Uterus (tissue), 4 donors: ENCODE results near the gene UBAP2. TPM values are rescaled to one million over a fixed set of nuclear protein-coding genes. Genes with fewer than 3 reads are reported as not detected.

Source experiments
- DNase-seq, 2 donors: peaks; one replicate each; pipeline ENCODE4 v3.0.0-alpha.2; 2019 to 2020
- H3K27ac ChIP-seq, 2 donors: fragments of 200-600 bp; sonication (generic); 1 replicate in 1 of 2; 2 replicates in 1 of 2; pipeline ENCODE4 v1.5.1; 2016 to 2018
- H3K27me3 ChIP-seq, 2 donors: fragments of 200-600 bp; sonication (generic); one replicate each; pipeline ENCODE4 v1.5.1; 2018 to 2019; ENCODE audit warnings: control low read depth in 1 of 2
- H3K36me3 ChIP-seq, 2 donors: fragments of 200-600 bp; sonication (generic); one replicate each; pipeline ENCODE4 v1.5.1; 2019; ENCODE audit warnings: control low read depth in 1 of 2
- H3K4me1 ChIP-seq, 2 donors: fragments of 200-600 bp; sonication (generic); one replicate each; pipeline ENCODE4 v1.5.1; 2018 to 2019; ENCODE audit warnings: control low read depth in 1 of 2
- H3K4me3 ChIP-seq, 2 donors: fragments of 200-600 bp; sonication (generic); 1 replicate in 1 of 2; 2 replicates in 1 of 2; pipeline ENCODE4 v1.5.1; 2018 to 2019; ENCODE audit warnings: mild to moderate bottlenecking in 1 of 2
- H3K9me3 ChIP-seq, 2 donors: fragments of 200-600 bp; sonication (generic); one replicate each; pipeline ENCODE4 v1.5.1; 2019; ENCODE audit warnings: control low read depth in 1 of 2
- POLR2A ChIP-seq, 2 donors: fragments of 450-650 bp; IDR thresholded peaks; one replicate each; pipeline ENCODE4 v1.6.1; 2016; ENCODE audit warnings: antibody characterized with exemption in 2 of 2, mild to moderate bottlenecking in 1 of 2, moderate library complexity in 1 of 2
- intact Hi-C: fragments of 100-400 bp; cut with DNase I; formaldehyde crosslinking; loops from one replicate; pipeline ENCODE4 v1.15.1; 2023; ENCODE audit warnings: low total_unique reads
- total RNA-seq, 4 donors: library from RNA; depleted of rRNA in 3 of 4; stranded (reverse); fragments of >200 nt in 3 of 4; gene quantifications; one replicate each; pipeline versions ENCODE4 v1.1.0 to v1.2.4, GENCODE V29; 2014 to 2023
- TF ChIP-seq, protein P1 (sequence below), 4 experiments: fragments of 200-600 bp in 2 of 4; fragments of 450-650 bp in 2 of 4; sonication (generic) in 2 of 4; IDR thresholded peaks; one replicate each; pipeline ENCODE4 v1.5.1; 2016 to 2019; ENCODE audit warnings: antibody characterized with exemption in 4 of 4, mild to moderate bottlenecking in 2 of 4, moderate library complexity in 1 of 4
- donor health status: DM: yes; HTN: yes; CAD: no.

The UBAP2 gene
- total RNA-seq, 4 donors from 2014 or later: 9.2 to 110 (median 51.3) TPM

DNA sequence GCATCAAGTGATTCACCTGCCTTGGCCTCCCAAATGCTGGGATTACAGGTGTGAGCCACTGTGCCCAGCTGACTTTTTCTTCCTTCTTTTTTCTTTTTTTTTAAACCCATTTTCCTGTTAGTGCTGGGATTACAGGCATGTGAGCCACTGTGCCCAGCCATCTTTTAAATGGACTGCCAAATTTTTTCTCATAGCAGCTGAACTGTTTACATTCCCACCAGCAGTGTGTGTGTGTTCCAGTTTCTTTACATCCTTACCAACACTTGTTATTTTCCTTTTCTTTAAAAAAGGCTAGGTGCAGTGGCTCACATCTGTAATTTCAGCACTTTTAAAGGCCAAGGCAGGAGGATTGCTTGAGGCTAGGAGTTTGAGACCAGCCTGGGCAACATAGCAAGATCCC is 154.8 kb downstream of the UBAP2 start:
- Histone ChIP-seq H3K27ac (no peak overlapping the region), H3K27me3 (no peaks in the 10 kb centered on the region), H3K36me3 (no peaks in the 10 kb centered on the region), H3K4me3 (no peak overlapping the region), H3K9me3 (no peaks in the 10 kb centered on the region), H3K4me1 (no peaks in the 10 kb centered on the region)
- TF ChIP-seq, protein P1, sequence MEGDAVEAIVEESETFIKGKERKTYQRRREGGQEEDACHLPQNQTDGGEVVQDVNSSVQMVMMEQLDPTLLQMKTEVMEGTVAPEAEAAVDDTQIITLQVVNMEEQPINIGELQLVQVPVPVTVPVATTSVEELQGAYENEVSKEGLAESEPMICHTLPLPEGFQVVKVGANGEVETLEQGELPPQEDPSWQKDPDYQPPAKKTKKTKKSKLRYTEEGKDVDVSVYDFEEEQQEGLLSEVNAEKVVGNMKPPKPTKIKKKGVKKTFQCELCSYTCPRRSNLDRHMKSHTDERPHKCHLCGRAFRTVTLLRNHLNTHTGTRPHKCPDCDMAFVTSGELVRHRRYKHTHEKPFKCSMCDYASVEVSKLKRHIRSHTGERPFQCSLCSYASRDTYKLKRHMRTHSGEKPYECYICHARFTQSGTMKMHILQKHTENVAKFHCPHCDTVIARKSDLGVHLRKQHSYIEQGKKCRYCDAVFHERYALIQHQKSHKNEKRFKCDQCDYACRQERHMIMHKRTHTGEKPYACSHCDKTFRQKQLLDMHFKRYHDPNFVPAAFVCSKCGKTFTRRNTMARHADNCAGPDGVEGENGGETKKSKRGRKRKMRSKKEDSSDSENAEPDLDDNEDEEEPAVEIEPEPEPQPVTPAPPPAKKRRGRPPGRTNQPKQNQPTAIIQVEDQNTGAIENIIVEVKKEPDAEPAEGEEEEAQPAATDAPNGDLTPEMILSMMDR (IDR thresholded peaks at IDR 0.05): no peak
- no peak for TF ChIP-seq POLR2A (IDR thresholded peaks at IDR 0.05)
- intact Hi-C loops: no loop called here
- DNase-seq: no peak

DNA sequence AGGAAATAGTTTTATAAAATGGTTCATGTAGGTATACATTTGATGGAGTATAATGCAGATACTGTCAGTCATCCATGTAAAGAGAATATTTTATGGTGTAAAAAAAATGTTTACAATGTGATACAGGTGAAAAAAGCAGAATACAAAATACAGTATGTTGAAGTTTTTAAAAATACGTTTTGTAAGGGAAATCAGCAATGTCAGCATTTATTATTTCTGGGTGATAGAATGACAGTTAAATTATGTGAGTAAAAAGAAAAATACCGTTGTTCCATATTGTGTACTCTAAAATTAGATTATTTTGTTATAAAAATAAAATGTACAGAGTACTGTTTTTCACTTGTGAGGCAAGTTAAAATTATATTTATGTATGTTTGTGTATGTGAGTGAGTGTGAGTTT is 162.7 kb downstream of the UBAP2 start:
- no peaks in the 10 kb centered on the region for H3K9me3 ChIP-seq
- H3K27ac ChIP-seq: no peak overlapping the region
- peaks cover 0 to 5% of the 10 kb centered on the region in 2 donors for H3K4me1 ChIP-seq
- no peaks in the 10 kb centered on the region for H3K27me3 ChIP-seq
- no peak for DNase-seq
- H3K36me3 ChIP-seq: no peaks in the 10 kb centered on the region
- no peak overlapping the region for H3K4me3 ChIP-seq
- intact Hi-C loops: no loop called here
- TF ChIP-seq, protein P1 (IDR thresholded peaks at IDR 0.05): no peak
- no peak for TF ChIP-seq POLR2A (IDR thresholded peaks at IDR 0.05)

DNA sequence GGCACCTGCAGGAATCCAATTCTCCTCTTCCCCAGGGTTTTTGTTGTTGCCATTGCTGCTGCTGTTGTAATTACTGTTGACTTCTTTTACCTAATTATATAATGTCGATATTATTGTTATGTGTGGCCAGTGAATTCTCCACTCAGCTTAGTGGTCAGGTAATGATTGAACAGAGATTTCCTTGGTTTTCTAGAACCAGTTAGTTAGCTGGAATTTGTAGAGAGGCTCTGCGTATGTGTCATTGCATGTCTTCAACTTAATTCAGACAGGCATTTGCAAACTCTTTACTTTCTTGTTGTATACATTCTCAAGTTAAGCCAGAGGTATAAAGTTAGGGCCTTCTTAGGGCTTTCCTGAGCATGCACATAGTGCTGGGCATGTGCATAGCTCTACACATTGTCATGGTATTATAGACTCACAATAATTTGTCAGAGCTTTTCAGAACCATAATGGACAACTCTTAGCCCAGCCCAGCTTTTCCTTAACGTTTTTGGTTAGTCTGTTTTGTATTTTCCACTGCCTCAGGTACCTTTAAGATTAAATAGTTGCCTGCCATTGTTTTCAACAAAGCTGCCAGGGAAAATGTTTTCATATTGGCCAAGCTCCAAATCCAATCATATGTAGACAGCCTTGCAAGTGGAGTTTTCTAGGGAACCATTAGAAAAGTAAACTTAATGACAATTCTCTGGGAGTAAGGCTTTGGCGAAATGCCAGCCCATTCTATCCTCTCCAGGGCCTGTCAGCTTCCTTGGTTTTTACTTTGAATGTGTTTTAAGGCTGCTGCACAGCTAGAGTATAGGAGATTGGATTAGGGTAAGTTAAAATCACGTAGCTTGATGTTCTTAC is 163.6 kb downstream of the UBAP2 start:
- H3K4me1 ChIP-seq: peaks cover 0 to 5% of the 10 kb centered on the region in 2 donors

GRCh38 chr9:33881635-33882034 is 167.1 kb downstream of the UBAP2 start:
- no peak for DNase-seq
- Histone ChIP-seq H3K4me3 (no peak overlapping the region), H3K27me3 (no peaks in the 10 kb centered on the region), H3K9me3 (no peaks in the 10 kb centered on the region), H3K36me3 (no peaks in the 10 kb centered on the region), H3K4me1 (peaks cover 0 to 5% of the 10 kb centered on the region in 2 donors), H3K27ac (no peak overlapping the region)
- no peak for TF ChIP-seq POLR2A (IDR thresholded peaks at IDR 0.05)
- TF ChIP-seq, protein P1 (IDR thresholded peaks at IDR 0.05): no peak
- intact Hi-C loops: no loop called here

More for the DNA sequence above, 163.6 kb downstream of the UBAP2 start:
- Histone ChIP-seq H3K36me3 (no peaks in the 10 kb centered on the region), H3K9me3 (no peaks in the 10 kb centered on the region), H3K4me3 (no peak overlapping the region), H3K27ac (no peak overlapping the region), H3K27me3 (no peaks in the 10 kb centered on the region)
- peak in 1 of 2 donors; percentile 43 for DNase-seq
- intact Hi-C loops: no loop called here
- TF ChIP-seq, protein P1 (IDR thresholded peaks at IDR 0.05): no peak
- TF ChIP-seq POLR2A (IDR thresholded peaks at IDR 0.05): no peak
